ENCODE data around the gene PAM16. TPM values are rescaled to one million over a fixed set of nuclear protein-coding genes. Genes with fewer than 3 reads are reported as not detected.

Gene PAM16
- polyA plus RNA-seq, 3 donors, result 16.8 to 19.6 (median 16.8) TPM

GRCh38 chr16:4372001-4372577 lies 21.0 kb upstream of the PAM16 start:
- DNase-seq (ENCODE audit: low read depth in 3 of 3, low spot score in 2 of 3), result no peak

- no peak for DNase-seq (ENCODE audit: low read depth in 3 of 3, low spot score in 2 of 3)
Observed at GRCh38 chr16:4371357-4372000, 20.4 kb upstream of the PAM16 start, which contains the start of gene VASN. Gene VASN, plus strand, starts transcription at chr16:4371848. Its CDS starts 9,030 bp downstream, at chr16:4380878.

DNA sequence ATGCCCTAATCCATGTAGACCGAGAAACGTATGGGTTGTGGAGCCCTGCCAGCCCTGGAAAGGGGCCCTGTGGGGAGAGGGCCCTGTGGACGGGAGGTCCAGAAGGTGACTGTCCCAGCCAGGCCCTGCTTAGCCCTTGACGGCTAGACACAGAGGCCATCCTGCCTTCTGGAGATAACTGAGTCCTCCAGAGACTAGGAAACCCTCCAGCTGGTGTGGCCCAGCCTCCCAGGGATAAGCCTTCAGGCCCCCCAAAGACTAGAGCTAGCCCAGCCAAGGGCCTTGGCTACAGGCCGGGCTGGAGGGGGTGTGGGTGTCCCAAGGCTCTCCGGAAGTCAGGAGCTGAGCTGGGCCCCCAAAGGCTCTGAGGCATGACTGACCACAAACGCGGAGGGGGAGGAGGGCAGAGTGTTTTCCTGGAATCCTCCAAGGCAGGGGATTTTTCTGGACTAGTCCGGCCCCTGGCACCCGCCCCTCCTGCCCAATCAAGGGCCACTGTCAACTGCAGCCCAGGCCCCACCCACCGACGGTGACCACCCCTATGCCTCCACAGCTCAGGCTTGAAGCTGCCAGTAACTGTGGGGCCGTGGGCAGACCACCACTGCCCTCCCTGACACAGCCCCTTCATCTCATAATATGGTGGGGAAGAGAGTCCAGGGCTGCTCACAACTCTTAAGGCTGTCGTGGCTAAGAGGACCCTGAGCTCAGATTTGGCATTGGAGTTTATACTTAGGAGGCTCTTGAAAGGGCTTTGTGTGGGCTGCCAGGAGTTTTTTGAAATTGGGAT lies 19.6 kb upstream of the PAM16 start:
- no peak for DNase-seq (ENCODE audit: low read depth in 3 of 3, low spot score in 2 of 3)

- DNase-seq (ENCODE audit: low read depth in 3 of 3, low spot score in 2 of 3), result no peak
Observed at GRCh38 chr16:4370151-4370550, 19.0 kb upstream of the PAM16 start.

GRCh38 chr16:4369007-4369733 lies 18.0 kb upstream of the PAM16 start:
- no peak for DNase-seq (ENCODE audit: low read depth in 3 of 3, low spot score in 2 of 3)

- no peak for DNase-seq (ENCODE audit: low read depth in 3 of 3, low spot score in 2 of 3)
Observed at GRCh38 chr16:4367393-4367856, 16.3 kb upstream of the PAM16 start.

GRCh38 chr16:4366016-4366415 lies 14.9 kb upstream of the PAM16 start:
- DNase-seq (ENCODE audit: low read depth in 3 of 3, low spot score in 2 of 3), result no peak

- DNase-seq (ENCODE audit: low read depth in 3 of 3, low spot score in 2 of 3), result no peak
Observed at GRCh38 chr16:4365615-4366014, 14.5 kb upstream of the PAM16 start.

GRCh38 chr16:4365014-4365406 lies 13.9 kb upstream of the PAM16 start:
- no peak for DNase-seq (ENCODE audit: low read depth in 3 of 3, low spot score in 2 of 3)

GRCh38 chr16:4364196-4365013 lies 13.3 kb upstream of the PAM16 start:
- DNase-seq (ENCODE audit: low read depth in 3 of 3, low spot score in 2 of 3), result no peak

GRCh38 chr16:4362476-4363135 lies 11.5 kb upstream of the PAM16 start:
- DNase-seq (ENCODE audit: low read depth in 3 of 3, low spot score in 2 of 3), result no peak

- no peak for DNase-seq (ENCODE audit: low read depth in 3 of 3, low spot score in 2 of 3)
Observed at GRCh38 chr16:4361944-4362311, 10.8 kb upstream of the PAM16 start.

- no peak for DNase-seq (ENCODE audit: low read depth in 3 of 3, low spot score in 2 of 3)
Observed at GRCh38 chr16:4361033-4361943, 10.2 kb upstream of the PAM16 start.

DNA sequence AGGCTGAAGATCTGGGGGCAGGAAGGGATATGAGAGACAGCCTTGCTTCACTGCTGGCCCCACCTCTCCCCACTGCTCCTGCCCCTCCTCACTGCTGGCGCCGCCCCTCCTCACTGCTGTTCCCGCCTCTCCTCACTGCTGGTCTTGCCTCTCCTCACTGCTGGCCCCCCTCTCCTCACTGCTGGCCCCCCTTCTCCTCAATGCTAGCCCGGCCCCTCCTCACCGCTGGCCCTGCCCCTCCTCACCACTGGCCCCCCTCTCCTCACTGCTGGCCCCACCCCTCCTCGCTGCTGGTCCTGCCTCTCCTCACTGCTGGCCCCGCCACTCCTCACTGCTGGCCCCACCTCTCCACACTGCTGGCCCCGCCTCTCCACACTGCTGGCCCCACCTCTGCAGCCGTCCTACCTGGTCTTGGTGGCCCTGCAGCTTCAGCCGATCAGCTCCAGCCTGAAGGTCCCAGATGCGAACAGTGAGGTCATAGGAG lies 9.5 kb upstream of the PAM16 start:
- no peak for DNase-seq (ENCODE audit: low read depth in 3 of 3, low spot score in 2 of 3)

- no peak for DNase-seq (ENCODE audit: low read depth in 3 of 3, low spot score in 2 of 3)
Observed at GRCh38 chr16:4359914-4360313, 8.8 kb upstream of the PAM16 start.

DNA sequence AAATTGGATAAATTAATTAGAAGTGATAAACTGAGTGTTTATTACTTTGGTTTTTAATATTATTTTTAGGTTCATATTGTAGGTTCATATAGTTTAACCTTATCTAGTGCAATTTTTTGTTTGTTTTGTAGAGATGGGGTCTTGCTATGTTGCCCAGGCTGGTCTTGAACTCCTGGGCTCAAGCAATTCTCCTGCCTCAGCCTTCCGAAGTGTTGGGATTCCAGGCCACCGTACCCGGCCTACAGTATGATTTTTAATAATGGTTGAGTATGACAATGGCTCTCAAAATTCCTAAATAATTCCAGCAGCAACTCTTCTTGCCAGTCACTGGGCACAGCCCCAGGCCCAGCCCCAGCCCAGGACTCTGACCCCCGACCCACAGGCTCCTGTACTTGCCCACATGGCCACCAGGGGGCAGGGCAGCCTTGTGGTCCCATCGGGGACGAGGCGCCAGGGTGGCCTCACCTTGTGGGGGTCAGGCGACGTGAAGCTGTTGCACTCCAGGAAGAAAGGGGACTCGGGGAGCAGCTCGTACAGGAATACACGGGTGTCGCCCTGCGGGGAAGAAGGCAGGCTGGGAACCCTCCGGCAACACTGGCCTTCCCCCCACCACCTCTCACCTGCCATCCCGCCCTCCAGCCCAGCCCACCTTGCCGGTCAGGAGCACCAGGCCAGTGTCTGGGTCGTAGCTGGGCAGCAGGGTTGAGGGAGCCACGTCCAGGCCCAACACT lies 7.9 kb upstream of the PAM16 start:
- DNase-seq (ENCODE audit: low read depth in 3 of 3, low spot score in 2 of 3), result no peak

DNA sequence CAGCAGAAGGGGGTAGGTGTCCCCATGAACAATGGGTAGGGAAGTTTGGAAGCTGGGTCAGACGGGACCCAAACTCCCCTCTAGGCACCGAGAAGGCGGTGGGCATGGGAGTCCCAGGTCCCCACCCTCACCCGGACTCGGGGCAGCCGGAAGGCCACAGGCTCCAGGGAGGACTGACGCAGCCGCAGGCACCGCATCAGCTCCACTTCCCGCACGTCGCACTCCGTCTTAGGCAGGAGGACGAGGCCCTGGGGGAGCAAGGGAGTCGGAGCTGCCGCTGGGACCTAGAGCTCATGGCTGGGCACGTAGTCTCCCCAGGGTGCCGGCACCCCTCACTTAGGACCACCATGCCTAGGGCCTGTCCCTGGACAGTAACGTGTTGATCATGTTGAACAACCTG lies 7.1 kb upstream of the PAM16 start:
- DNase-seq (ENCODE audit: low read depth in 3 of 3, low spot score in 2 of 3), result no peak

GRCh38 chr16:4356820-4357219 lies 5.7 kb upstream of the PAM16 start:
- DNase-seq (ENCODE audit: low read depth in 3 of 3, low spot score in 2 of 3), result no peak
